ENCODE measurements around the gene ZNF213.

Gene ZNF213

GRCh38 chr16:3131755-3132377 lies 3.0 kb upstream of the ZNF213 start (continued):
- TF ChIP-seq ZNF571 (tag by site-specific recombination; IDR thresholded peaks at IDR 0.05) (no peak), KLF9 (tag by site-specific recombination; IDR thresholded peaks at IDR 0.05; ENCODE audit: low read depth) (no peak)

GRCh38 chr16:3133844-3134243 lies 985 bp upstream of the ZNF213 start:
- CTCF ChIA-PET = interaction anchor here (0.8 to 1.6 kb wide), 6 partner anchors 15 to 1271 kb away, joined by 3 to 9 read pairs (median 4); no protein-coding TSS in a partner anchor
- Histone ChIP-seq H3K4me1 (ENCODE audit: control insufficient read depth, insufficient read depth, low read length) (peaks cover 3% of the 10 kb centered on the region; the same call in 1 of the 2 replicates), H3K9me3 (ENCODE audit: control insufficient read depth, insufficient read depth, low read depth, low read length) (no peaks in the 10 kb centered on the region), H3K4me3 (ENCODE audit: low read depth, low read length) (peak overlapping the region; percentile 63), H3K36me3 (ENCODE audit: control insufficient read depth in 2 of 2, insufficient read depth in 1 of 2, low read length in 2 of 2) (peaks cover 8 to 44% of the 10 kb centered on the region in 2 experiments; a peak in 2 of 3 replicates), H3K27ac (ENCODE audit: extremely low read depth, low read depth, low read length) (peak overlapping the region; percentile 89)
- POLR2A ChIA-PET = interaction anchor here (1.1 to 3.4 kb wide), 11 partner anchors 8 to 130 kb away, joined by 3 to 38 read pairs (median 13); partner anchors contain the start of genes TNFRSF12A and ZNF205
- TF ChIP-seq ZBTB6 (tag by site-specific recombination; IDR thresholded peaks at IDR 0.05) (no peak), ZNF19 (tag by site-specific recombination; IDR thresholded peaks at IDR 0.05; ENCODE audit: low read depth) (no peak), ZNF114 (tag by site-specific recombination; IDR thresholded peaks at IDR 0.05) (no peak), ZNF248 (tag by site-specific recombination; IDR thresholded peaks at IDR 0.05) (no peak), ZNF48 (tag by site-specific recombination; IDR thresholded peaks at IDR 0.05) (no peak), ZNF707 (tag by site-specific recombination; IDR thresholded peaks at IDR 0.05) (no peak), ZNF302 (tag by site-specific recombination; IDR thresholded peaks at IDR 0.05; ENCODE audit: low read depth) (no peak), ZSCAN5A (tag by site-specific recombination; IDR thresholded peaks at IDR 0.05) (no peak), ZNF146 (tag by site-specific recombination; IDR thresholded peaks at IDR 0.05) (no peak), ZNF76 (tag by site-specific recombination; IDR thresholded peaks at IDR 0.05; ENCODE audit: borderline replicate concordance, low read depth) (no peak), ZNF488 (tag by site-specific recombination; IDR thresholded peaks at IDR 0.05) (no peak), ZNF362 (tag by site-specific recombination; IDR thresholded peaks at IDR 0.05) (no peak), EGR2 (tag by site-specific recombination; IDR thresholded peaks at IDR 0.05; ENCODE audit: low read depth) (no peak), TCF7L2 (IDR thresholded peaks at IDR 0.05; ENCODE audit: borderline replicate concordance, low read depth, low read length) (no peak), ZNF521 (tag by site-specific recombination; IDR thresholded peaks at IDR 0.05) (no peak), ZNF138 (tag by site-specific recombination; IDR thresholded peaks at IDR 0.05; ENCODE audit: borderline replicate concordance) (no peak), ZNF785 (tag by site-specific recombination; IDR thresholded peaks at IDR 0.05) (no peak), ZNF660 (tag by site-specific recombination; IDR thresholded peaks at IDR 0.05) (no peak)

Data from HEK293 (cell line).